Fibroblast of peridontal ligament (primary cell): Measurements from ENCODE around the gene SMIM27.

Experiments used
- DNase-seq: peaks from one replicate; pipeline ENCODE4 v3.0.0-alpha.2; 2010; ENCODE audit errors: extremely low read depth

Gene SMIM27

DNA sequence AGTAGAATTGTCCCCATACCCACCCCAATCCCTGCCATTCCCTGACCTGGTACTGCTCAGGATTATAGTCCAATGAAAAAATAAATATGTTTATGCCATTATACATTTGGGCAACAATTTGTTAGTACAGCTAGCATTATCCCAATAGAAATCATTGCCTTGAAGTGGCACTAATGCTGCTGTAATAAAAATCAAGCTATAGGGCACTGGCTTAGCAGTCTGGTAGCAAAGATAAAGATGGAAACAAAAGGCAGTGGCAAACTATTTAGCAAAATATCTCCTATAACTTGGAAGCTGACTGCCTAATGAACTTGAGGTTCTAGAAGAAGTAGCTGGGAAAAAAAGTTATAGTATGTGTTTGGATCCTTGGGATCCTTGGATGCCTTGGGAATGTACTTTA, 2.5 kb downstream of the SMIM27 start:
- DNase-seq: no peak

DNA sequence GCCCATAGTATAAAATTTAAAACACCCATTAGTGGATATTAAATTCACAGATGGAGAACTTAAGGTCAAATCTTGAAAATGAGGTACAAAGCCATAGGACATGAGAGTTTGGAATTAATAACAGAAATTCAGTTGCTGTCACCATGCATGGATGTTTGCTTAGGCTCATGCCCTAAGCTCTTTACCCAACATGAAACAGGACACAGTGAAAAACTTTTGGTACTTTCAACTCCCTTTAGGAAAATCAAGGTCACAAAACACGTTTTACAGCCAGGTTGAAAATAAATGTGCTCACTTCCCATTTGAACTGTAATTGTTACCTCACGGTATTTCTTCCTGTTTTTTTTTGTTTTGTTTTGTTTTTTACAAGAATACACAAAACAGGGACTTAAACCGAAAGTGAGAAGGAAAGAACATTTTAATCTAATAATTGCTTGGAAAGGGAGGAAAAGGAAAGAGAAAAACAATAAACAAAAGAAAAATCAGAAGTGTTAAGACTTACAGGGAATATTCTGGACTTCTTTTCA, 6.3 kb downstream of the SMIM27 start:
- no peak for DNase-seq

DNA sequence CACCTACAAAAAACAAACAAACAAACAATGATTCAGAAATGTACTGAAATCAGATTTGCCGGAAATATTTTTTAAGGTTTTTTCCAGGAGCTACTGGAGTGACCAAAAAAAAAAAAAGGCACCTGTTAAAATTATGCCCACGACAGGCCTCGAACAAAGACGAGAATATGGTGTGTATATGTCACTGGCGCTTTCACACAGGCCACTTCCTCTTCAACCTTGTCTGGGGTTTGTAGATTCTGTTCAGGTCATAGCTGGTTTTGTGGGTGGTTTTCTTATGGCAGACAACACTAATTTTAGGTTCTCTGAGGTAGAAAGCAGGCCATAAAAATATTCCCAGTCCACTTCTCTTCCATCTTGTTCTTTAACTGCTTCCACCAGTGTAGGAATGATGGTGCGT, 13.8 kb downstream of the SMIM27 start:
- no peak for DNase-seq

DNA sequence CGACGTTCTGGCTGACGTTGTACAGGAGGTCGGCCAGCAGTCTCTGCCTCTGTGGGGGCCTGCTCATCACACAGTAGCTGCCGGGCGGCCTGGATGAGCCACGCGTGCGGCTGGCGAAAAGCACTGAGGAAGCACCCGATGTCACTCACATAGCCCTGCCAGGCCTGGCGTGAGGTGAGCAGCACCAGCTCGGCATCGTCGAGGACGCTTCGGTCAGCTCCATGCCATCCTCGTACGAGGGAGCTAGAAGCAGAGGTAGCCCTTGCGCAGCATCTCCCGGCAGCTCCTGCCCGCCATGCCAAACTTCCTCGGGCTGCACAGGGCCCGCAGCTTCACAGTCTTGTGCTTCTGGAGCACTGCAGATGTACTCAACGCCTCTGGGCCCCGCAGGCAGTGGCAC, 14.6 kb downstream of the SMIM27 start:
- no peak for DNase-seq

DNA sequence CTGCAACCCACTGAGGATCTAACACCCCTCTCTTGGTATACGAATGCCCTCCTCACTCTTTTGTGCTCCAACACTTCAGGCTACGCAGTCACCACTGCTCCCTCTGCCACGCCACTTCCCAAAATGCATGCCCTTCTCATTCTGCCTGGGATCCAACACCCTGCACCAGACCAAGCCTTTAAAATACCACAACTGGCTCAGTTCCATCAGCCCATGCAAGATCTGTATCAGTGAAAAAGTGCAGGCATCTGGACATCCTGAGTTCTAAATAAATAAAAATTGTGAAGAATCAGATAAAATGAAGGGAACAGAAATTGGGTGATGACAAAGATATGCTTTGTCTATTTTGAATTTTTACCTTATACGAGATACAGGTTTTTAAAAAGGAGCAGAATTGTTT, 18.1 kb downstream of the SMIM27 start:
- no peak for DNase-seq

DNA sequence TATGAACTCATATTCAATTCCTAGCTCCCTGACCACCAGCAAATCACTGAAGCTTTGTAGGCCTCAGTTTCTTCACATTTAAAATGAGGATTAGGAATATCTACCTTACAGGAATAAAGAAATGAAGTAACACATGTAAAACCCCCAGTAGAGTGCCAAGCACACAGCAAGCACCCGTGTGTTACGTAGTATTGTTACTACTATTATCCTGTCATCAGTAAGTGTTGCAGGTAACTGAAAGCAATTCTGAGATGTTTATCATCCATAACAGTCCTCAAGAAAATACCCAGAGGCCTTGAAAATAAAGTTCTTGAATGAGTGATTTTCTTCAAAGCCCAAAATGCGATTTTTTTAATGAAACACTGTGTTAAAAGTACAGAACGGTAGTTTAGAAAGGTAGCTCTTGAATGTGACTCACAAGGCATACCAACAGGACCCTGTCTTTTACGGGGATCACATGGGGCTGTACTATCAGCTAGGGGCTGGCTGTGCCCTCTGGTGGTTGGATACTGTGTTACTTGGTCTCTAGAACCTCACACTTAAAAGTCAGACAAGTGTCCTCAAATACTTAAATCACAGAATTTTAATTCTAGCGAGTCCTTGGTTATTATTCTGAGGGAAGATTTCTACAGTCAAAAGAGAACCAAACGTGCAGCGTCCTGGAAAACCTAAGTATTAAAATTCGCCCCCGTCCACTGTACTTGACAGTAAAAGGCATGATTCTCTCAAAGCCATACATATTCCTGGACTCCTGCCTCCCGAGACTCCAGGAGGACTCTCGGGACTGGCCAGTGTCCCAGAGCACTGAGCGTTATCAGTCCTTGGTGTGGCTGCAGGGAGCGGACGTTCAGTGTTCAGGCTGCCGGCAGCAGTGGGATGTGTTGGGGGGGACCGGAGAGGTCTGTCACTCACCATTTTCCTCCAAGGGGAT, 20.1 kb downstream of the SMIM27 start:
- peak; percentile 78 for DNase-seq

DNA sequence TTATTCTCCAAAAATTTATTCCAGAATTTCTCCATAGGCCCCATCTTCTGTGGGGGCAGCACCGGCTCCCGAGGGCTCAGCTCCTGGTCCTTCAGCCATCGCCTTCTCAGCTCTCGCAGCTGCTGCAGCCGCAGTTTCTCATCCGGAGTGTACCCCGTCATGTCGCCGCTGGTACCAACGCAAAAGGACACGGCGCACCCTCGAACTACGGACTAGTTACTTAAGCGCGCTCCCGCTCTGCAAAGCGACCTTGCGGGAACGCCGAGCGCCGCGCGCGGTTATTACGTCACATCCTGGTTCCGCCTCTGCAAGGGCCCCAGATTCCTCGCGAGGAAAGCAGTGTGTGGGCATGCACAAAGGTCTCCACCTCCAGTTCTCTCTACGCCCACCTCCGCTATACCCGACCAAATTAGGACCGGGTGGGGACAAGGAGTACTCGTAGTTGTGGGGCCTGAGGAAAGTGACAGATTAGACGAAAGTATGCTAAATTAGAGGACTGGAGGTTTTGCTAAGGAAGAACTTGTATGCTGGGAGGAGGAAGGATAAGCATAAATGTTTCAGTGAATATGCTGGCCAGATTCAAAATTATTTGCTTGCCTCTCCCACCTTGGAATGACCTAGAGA, 20.9 kb downstream of the SMIM27 start, which contains the start of gene NDUFB6:
Gene NDUFB6, minus strand, starts transcription at position 260 of the 624 bp plus-strand sequence. Its CDS starts 99 bp downstream, at position 161.
- peak; percentile 92 for DNase-seq

DNA sequence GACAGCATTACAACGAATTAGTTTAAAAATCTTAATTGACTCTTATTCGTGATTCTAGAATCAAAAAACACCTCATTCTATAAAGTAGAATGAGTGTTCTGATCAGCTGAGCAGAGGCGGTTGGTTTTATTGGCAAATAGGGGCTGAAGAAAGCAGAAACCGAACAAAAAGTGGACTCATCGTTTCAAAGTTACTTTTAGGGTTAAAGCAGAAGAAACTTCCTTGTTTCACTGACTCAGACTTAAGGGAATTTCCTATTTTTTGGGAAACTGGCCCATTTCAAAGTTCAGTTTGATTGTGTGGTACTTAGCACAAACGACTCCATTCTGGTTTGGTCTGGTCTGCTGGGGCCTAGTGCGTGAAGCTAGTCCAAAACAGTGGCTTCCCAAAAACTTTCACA, 21.7 kb downstream of the SMIM27 start:
- DNase-seq: no peak

DNA sequence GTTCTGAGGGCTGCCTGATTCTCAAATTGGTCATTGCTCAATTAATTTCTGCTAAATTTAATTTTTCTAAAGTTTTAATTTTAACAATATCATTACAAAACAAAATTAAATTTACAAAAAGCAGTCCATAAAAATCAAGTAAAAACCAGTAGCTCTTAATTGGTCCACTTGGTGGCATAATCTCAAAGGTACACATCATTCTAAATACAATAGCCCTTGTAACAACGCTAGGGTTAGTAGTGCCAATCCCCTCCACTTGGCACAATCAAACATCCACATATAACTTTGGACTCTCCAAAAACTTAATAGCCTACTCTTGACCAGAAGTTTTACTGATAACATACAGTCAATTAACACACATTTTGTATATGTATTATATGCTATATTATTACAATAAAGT, 22.7 kb downstream of the SMIM27 start:
- DNase-seq: no peak

DNA sequence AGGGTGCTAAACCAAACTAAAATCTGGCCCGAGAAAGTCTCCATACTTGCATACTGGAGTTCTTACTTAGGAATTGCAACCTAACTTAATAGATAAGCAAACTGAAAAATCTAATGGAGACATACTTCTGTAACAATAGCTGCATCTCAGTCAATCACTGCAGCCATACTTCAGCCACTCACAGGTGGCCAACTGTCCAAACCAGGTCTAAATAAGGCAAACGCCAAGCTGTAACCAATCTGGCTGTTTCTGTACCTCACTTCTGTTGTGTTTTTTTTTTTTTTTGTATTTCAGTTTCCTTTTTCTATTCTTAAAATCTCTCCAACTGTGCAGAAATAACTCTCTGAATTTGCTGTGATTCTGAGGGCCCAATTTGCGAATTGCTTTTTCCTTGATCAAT, 25.2 kb downstream of the SMIM27 start:
- DNase-seq: no peak

DNA sequence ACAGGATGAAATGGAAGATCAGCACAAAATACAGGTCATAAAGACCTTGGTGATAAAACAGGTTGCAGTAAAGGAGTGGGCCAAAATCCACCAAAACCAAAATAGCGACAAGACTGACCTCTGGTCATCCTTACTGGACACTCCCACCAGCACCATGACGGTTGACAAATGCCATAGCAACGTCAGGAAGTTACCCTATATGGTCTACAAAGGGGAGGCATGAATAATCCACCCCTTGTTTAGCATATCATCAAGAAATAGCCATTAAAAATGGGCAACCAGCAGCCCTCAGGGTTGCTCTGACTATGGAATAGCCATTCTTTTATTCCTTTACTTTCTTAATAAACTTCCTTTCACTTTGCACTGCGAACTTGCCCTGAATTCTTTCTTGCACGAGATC, 26.8 kb downstream of the SMIM27 start:
- no peak for DNase-seq

DNA sequence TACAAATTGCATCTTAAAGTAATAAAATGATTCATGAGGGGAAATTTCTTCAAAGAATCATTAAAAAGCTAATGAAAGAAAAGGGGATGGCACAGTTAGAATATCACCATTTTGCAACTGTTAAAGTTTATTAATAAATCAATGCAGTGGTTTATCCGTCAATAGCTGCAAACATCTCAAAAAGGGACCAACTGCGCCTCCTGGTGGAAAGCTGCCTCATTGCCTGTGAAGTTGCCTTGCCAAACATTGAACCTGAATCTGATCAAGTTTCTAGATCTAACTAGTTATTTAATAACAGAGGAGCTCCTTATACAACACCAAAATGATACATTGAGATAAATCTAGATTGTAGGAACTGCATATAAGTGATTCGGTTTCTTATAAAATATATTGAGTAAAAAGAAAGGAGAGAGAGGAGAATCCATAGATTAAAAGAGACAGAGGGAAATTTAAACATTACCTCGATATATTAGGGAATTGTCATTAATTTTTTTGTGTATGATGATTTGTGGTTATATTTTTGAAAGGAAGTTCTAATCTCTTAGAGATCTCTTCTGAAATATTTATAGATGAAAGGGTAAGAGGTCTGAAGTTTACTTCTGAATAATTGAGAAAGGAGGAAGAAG, 27.7 kb downstream of the SMIM27 start:
- peak; percentile 75 for DNase-seq

DNA sequence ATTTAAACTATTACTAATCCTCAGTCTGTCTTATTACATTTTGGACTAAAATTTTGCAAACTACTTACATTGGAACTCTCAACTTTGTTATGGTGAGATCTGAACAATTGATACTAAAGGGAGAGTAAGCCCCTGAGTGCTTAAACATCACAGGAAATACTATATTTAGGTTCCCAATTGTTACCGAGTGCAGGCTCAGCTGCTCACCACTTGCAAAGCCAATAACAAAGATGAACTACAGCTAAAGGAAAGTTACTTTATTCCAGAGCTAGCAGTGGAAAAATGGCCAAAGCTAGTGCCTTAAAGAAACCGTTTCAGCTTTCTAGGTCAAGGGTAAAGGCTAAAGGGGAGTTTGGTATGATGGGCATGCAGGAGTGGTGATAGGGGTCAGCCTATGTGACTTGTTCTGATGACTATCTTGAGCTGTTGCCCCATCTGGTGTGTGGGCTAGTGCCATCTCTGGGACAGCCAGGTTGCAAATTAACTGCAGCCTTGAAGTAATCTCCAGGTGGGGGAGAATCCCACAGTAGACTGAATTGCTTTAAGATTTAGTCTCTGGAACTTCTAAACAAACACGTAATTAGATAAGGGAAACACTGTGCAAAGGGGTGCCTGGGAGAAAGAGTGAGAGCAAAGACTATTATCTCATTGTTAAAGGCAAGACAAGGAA, 28.6 kb downstream of the SMIM27 start:
- DNase-seq: no peak

DNA sequence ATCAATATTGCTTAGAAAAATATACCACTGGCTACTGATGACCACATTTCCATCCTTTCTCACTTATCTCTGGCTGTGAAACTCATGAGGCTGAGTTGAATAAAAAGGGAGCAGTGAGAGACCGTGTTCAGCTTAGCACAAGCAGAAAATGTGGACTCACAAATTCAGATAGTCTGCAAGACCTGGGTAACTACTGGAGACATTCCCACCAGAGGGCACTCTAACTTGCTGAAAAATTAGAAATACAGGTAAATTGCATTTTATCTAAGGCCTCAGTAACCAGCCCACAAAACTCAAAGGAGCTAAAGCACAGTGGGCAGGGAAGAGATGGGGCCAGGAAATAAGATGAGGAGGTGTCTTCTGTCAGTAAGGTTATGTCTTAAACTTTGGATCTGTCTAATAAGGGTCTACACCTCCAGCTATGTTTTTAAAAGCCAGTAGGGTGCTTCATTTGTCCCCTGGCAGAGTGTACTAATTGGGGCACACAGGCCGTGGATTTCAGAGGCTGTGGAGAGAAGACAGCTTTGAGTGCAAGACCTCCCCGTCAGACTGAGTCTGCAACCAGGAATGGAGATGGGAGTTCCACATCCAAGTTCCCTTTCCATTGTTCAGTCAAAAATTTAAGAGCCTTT, 29.5 kb downstream of the SMIM27 start:
- DNase-seq: peak; percentile 82

DNA sequence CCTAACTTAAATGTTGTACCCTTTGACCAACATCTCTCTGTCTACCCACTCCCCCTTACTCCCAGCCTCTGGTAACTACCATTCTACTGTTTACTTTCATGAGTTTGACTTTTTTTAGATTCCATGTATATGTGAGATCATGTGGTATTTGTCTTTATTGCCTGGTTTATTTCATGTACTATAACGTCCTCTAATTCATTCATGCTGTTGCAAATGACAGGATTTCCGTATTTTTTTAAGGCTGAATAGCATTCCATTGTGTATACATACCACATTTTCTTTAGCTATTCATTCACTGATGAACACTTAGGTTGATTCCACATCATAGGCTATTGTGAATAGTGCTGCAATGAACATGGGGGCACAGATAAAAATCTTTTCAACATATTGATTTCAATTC, 32.7 kb downstream of the SMIM27 start:
- DNase-seq: no peak

DNA sequence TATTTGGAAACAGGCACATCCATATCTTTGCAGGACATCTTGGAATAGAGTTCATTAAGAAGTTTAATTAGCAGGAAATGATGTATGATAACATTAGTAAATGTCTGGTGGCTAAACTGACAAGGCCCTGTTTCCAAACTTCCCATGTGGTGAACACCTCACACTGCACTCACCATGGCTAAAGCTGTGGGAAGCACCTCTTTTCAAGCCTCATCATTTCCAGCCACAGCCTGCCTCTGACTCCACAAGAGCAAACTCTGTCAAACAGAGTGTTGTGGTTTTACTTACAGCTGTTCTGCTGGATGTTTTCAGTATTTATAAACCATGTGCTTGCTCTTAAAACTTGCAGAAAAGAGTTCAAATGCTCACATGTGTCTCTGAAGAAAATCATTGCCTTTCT, 35.8 kb downstream of the SMIM27 start:
- peak; percentile 26 for DNase-seq

DNA sequence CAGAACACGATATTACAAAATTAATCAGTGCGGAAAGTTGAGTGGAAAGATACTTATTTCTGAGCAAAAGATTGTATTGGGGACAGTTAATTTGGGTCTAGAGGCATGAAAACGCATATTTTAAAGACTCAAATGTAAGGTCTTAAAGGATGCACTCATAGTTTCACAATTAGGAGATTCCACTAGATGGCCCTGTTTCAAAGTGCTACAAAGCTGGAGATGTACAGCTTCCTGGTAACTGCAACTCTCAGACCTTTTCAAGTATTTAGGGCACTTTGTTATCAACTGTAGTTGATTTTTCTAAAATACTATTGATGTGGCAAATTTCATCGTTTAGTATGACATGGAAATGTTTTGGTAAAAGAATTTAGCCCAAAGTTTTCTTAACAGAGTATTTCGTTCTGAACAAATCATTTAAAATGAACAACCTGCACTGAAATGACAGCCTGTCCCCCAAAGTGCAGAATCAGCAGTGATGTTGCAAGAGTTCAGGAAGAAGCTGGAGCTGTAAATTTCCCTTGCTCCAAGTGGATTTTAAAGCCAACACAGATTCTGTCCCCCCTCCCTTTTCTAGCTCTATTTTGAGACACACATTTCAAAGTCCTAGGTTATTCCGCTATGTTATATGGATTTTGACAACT, 37.1 kb downstream of the SMIM27 start:
- peak; percentile 77 for DNase-seq

DNA sequence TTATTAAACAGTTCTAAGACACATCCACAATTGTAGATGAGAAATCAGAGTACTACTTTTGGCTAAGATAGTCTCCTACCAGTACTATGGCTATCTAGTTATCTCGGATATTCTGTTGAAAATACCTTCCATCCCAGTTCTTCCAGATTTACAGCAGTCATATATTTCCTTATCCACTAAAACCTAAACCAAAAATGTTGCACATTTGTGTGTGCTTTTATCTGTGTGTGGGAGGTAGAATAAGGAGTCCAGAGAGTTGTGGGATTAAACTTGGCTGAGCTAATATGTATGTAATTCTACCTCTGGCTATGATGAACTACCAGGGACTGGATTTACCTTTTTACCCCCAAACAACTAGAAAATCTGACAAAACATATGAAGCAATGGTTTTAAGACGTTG, 38.3 kb downstream of the SMIM27 start:
- no peak for DNase-seq

DNA sequence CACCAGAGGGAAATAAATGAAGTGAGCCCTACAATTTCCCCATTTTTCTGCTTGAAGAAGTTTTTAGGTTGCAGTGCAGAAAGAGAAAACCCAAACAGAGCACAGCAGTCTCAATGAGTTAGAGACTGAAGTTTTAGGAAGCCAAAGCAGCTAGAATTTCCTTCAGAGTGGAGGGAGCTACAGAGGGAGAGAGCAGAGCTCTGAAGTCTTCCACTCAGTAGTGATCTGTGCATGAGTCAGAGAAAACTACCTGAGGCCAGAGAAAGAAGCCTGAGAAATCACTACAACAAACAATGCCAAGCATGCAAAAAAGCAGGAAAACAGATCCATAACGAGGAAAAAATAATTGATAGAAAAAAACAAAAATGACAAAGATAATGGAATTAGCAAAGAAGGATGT, 38.8 kb downstream of the SMIM27 start:
- no peak for DNase-seq

DNA sequence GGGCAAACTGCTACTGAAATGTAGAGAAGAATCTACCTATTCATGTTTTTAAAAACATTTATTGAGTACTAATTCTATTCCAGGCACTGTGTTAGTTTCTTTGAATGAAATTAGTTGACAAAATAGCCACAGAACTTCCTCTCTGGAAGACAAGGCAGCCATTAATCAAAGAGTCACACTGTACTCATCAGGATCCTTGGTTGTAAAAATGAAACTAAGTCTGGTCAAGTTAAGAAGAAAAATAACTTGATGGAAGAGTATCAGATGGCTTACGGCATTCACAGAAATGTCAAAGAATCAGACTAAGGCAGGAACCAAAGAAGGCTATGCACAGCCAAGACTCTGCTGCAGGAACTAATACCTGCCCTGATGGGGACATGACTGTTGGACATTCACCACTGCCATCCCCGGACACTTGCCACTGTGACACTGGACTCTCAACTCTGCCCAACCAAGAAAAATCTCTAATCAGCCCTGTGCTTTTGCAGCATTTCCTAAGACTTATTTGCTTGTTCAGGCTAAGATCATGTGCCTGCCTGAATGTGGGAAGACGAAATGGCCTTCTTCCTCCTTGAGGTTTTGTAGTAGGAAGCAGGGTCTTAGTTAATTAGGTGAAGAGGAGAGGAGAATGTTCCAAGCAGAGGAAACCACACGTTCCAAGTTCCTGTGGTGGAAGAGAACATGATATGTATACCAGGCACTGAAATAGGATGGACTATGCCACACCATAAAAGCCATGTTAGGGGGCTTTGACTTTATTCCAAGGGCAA, 44.2 kb downstream of the SMIM27 start:
- no peak for DNase-seq
